CD4-positive, alpha-beta T cell treated with Interleukin-4 for 1 hour (primary cell): ENCODE data around the gene FAM83C.
"Not testable (repeated sequence)": the region's sequence is repeated elsewhere in the genome, so short reads cannot be mapped to it uniquely, and the experiment has no call there.

Source experiments
- DNase-seq, 2 donors: peaks; one replicate each; pipeline ENCODE4 v3.0.0-alpha.2; 2020 to 2022

Gene FAM83C

GRCh38 chr20:35263532-35264341 lies 28.5 kb downstream of the FAM83C start:
- no peak for DNase-seq

GRCh38 chr20:35262731-35263531 lies 29.3 kb downstream of the FAM83C start:
- not testable (repeated sequence) for DNase-seq

GRCh38 chr20:35262321-35262720 lies 29.9 kb downstream of the FAM83C start:
- not testable (repeated sequence) for DNase-seq

DNA sequence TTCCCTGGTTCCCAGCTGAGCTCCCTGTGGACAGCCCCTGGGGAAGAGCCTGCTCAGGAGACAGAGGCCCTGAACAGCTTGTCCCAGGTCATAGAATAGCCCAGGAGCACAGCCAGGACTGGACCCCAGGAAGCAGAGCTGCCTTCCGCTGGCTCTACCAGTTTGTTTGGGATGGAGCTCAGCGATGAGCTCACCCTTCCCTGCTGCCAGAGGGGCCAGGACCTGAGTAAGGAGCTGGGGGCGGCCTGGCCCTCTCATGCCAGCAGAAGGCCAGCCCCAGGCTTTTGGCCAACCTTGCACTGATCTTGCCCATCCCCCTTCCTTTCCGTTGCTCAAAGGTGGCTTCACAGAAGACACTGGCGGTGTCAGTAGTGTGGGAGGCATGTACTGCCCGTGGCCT lies 31.8 kb downstream of the FAM83C start:
- DNase-seq, result no peak

- no peak for DNase-seq
Measured at GRCh38 chr20:35257175-35257909, 34.9 kb downstream of the FAM83C start.

GRCh38 chr20:35254448-35254999 lies 37.7 kb downstream of the FAM83C start:
- no peak for DNase-seq

DNA sequence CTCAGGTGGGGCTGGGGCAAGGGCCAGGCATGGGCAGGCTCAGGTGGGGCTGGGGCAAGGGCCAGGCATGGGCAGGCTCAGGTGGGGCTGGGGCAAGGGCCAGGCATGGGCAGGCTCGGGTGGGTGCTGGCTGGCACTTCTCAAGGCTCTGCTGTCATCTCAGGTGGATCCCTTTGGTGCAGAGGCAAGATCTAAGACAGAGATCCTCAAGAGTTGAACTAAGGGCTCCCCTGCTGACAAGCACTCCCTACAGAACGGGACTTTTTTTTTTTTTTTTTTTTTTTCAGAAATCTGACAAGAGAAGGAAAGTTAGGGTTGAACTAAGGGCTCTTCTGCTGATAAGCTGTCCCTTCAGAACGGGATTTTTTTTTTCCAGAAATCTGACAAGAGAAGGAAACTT lies 39.2 kb downstream of the FAM83C start:
- DNase-seq, result no peak

DNA sequence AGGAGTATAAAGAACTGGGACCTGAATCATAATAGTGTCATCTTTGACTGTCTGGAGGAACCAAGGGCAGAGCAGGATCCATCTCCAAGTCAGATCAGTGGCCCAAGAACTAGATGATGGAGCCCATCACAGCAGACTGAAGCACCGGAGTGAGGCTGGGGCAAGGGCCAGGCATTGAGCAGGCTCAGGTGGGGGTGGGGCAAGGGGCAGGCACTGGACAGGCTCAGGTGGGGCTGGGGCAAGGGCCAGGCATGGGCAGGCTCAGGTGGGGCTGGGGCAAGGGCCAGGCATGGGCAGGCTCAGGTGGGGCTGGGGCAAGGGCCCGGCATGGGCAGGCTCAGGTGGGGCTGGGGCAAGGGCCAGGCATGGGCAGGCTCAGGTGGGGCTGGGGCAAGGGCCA lies 39.6 kb downstream of the FAM83C start:
- DNase-seq, result not testable (repeated sequence)

DNA sequence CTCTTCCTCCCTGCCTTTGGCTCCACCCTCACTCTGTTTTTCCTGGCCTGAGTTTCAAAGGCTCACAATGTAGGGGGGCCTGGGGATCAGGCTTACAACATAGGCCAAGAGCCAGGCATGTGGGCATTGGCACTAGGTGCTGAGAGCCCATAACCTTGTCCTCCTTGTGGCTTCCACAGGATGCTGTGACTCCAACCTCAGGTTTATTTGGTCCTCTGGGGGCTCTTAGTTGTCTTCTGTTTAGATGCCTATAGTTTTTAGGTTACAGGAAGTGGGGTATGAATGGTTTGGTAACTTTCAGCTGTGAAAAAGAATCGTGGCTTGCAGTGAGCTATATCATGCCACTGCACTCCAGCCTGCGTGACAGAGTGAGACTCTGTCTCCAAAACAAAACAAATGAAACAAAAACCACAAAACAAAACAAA lies 40.2 kb downstream of the FAM83C start:
- peak; percentile 41 to 62 for DNase-seq

GRCh38 chr20:35251613-35251940 lies 40.6 kb downstream of the FAM83C start:
- DNase-seq, result no peak

- no peak for DNase-seq
Measured at GRCh38 chr20:35248641-35249475, 43.4 kb downstream of the FAM83C start.

DNA sequence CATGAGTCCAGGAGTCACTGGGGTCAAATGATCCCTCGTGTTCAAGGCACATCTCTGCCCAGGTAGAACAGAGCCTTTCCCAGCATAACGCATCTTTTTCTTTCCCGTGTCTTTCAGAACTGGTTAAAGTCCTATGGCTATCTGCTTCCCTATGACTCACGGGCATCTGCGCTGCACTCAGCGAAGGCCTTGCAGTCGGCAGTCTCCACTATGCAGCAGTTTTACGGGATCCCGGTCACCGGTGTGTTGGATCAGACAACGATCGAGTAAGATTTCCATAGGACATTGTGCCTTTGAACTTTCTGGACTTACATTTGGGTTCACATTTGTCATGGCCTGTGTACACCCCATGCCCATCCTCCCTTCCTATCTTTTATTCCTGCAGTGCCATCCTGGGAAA lies 45.5 kb downstream of the FAM83C start:
- no peak for DNase-seq

DNA sequence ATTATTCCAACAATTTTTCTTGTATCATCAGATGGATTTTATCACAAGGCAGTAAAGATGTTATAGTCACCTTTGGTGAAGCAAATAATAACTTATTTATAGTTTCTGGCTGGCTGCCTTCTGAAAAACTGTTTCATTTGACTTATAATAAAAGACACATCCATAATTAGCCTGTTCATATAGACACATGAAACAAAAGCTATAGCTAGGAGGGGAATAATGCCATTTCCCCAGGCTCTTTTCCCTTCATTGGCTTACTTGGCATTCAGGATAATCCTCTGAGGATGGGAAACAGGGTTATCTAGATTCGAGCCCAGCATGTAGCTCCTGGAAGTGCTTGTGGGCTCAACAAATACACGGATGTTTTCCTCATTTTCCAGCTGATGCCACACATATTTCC lies 48.2 kb downstream of the FAM83C start:
- DNase-seq, result no peak

- no peak for DNase-seq
Measured at GRCh38 chr20:35243317-35243716, 48.9 kb downstream of the FAM83C start.

GRCh38 chr20:35240811-35241293 lies 51.4 kb downstream of the FAM83C start:
- no peak for DNase-seq

DNA sequence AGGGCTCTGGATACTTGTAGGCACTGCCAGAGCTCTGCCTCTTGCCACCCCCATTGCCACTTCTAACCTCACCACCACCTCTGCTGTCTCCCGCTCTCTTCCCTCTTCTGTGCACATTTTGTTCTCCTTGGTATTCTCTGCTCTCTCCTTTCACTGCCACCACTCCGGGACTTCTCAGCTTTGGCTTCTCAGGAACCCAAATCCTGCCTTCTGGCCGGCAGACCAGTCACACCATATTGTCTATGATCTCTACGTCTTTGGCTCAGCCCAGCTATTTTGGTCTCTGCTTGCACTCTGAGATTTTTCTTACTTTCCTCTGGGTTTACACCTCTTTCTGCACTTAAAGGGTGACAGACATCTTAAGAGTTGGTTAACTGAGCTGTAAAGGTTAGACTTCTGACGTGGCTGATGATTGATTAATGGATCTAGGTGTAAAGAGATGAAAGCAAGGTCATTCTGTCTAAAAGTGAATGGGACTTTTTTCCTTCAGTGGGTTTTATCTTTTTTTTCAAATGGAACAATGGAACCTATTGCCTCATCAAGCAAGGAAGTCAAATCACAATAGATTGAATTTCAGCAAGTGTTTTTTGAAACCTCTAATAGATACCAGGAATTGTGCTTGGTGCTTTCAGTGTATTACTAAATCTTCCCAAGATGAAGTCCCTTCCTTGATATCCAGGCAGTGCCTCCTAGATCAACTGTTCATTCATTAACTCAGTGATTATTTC lies 52.0 kb downstream of the FAM83C start:
- no peak for DNase-seq

DNA sequence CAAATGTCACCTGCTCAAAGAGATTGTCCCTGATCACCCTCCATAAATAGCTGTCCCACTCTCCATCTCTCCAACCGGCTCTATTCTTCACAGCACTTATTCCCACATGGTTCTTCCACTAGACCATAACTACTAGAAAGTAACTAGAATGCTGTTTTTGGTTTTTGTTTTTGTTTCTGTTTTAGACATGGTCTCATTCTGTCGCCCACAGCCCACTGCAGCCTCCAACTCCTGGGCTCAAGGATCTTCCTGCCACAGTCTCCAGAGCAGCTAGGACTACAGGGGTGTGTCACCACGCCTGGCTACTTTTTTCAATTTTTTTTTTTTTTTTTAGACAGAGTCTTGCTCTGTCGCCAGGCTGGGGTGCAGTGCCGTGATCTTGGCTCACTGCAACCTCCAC lies 53.5 kb downstream of the FAM83C start:
- no peak for DNase-seq

DNA sequence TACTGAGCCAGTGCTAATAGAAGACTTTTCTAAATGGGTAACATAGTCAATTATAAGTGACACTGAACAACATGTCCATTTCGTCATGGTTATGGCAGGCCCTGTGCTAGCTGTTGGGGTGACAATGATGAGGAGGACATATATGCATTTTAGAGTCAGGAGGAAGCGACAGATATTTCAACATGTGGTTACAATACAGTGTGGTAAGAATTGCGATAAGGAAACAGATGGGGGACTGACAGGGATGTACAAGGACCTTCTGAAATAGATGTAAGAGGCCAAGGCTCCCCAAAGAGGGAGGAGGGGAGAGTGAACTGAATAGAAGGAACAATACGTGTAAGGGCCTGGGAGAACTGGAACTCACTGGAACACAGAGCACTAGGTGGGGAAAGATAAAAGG lies 54.1 kb downstream of the FAM83C start:
- DNase-seq, result no peak

GRCh38 chr20:35237486-35237885 lies 54.7 kb downstream of the FAM83C start:
- DNase-seq, result no peak

GRCh38 chr20:35235881-35236280 lies 56.3 kb downstream of the FAM83C start:
- DNase-seq, result no peak
